Measurements from ENCODE around the gene ZBTB16.

GRCh38 chr11:114033572-114033971 is 25.9 kb upstream of the ZBTB16 start:
- TF ChIP-seq CTCF (optimal IDR thresholded peaks at IDR 0.05 in 1 of 3, IDR thresholded peaks at IDR 0.05 in 1 of 3, conservative IDR thresholded peaks at IDR 0.05 in 1 of 3; ENCODE audit: extremely low read depth in 1 of 3, insufficient read depth in 2 of 3, low read length in 3 of 3) (no peak), EZH2 (IDR thresholded peaks at IDR 0.05; ENCODE audit: low read length) (no peak)
